ENCODE data around the gene OSBP2. TPM values are rescaled to one million over a fixed set of nuclear protein-coding genes. Genes with fewer than 3 reads are reported as not detected.

Gene OSBP2
- total and polyA plus RNA-seq, 10 of the 15 experiments (the other 5 are each of a cell fraction or from before 2014, with no cell fraction given), result 0.11 to 7.7 (median 3.6) TPM

DNA sequence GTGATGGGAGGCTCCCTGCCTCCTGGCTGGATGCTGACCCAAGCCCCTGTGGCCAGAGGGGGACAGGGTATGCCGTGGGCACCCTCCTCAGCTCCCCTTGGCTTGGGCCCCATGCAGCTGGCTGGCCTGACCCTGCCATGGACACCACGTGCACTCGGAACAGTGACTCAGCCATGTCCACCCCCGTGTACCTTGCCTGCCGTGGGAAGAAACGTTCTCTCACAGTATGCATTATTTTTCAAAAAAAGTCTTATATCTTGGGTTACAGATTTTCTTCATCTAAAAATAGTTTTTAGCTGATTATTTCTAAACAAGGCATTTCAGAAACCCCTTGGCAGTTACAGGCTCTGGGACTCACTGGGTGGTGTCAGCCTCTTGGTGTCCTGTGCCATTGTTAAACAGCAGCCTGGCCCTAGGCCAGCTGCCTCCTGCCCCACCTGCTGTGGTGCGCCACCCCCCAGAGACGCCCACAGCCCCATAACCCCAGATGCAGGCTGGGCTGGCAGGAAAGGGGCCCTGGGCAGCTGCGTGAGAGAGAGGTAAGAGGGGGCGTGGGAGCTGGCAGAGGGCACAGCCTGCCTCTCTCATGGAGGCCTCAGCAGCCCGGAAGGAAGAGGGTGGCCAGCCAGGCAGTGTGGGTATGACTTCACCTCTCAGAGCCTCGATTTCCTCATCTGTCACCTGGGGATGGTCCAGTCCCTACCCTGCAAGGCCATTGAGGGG, 174.2 kb downstream of the OSBP2 start (continued):
- TF ChIP-seq, protein P1, sequence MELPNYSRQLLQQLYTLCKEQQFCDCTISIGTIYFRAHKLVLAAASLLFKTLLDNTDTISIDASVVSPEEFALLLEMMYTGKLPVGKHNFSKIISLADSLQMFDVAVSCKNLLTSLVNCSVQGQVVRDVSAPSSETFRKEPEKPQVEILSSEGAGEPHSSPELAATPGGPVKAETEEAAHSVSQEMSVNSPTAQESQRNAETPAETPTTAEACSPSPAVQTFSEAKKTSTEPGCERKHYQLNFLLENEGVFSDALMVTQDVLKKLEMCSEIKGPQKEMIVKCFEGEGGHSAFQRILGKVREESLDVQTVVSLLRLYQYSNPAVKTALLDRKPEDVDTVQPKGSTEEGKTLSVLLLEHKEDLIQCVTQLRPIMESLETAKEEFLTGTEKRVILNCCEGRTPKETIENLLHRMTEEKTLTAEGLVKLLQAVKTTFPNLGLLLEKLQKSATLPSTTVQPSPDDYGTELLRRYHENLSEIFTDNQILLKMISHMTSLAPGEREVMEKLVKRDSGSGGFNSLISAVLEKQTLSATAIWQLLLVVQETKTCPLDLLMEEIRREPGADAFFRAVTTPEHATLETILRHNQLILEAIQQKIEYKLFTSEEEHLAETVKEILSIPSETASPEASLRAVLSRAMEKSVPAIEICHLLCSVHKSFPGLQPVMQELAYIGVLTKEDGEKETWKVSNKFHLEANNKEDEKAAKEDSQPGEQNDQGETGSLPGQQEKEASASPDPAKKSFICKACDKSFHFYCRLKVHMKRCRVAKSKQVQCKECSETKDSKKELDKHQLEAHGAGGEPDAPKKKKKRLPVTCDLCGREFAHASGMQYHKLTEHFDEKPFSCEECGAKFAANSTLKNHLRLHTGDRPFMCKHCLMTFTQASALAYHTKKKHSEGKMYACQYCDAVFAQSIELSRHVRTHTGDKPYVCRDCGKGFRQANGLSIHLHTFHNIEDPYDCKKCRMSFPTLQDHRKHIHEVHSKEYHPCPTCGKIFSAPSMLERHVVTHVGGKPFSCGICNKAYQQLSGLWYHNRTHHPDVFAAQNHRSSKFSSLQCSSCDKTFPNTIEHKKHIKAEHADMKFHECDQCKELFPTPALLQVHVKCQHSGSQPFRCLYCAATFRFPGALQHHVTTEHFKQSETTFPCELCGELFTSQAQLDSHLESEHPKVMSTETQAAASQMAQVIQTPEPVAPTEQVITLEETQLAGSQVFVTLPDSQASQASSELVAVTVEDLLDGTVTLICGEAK (IDR thresholded peaks at IDR 0.05; ENCODE audit: borderline replicate concordance), result no peak
- no peak for TF ChIP-seq NFYA (IDR thresholded peaks at IDR 0.05; ENCODE audit: borderline replicate concordance, low read depth, low read length)

GRCh38 chr22:30869667-30870395, 175.2 kb downstream of the OSBP2 start:
- no peak overlapping the region for H3K4me3 ChIP-seq
- SMC1A ChIA-PET (ENCODE audit: uncharacterized antibody, unreplicated experiment), result no interaction called here
- WGBS (ENCODE audit: insufficient coverage, insufficient replicate concordance, low lambda C conversion rate, missing lambda C conversion rate), result 56% methylated on average over 15 of the region's 15 CpGs
- no peak overlapping the region for H2AFZ ChIP-seq (ENCODE audit: control insufficient read depth, low read depth, low read length)
- FAIRE-seq (no peak), DNase-seq (ENCODE audit: low read depth, low spot score) (no peak), ATAC-seq (no peak)
- H3K4me1 ChIP-seq (ENCODE audit: control insufficient read depth, insufficient read depth, low read length), result no peaks in the 10 kb centered on the region
- no peaks in the 10 kb centered on the region for H4K20me1 ChIP-seq (ENCODE audit: control insufficient read depth, insufficient read depth)
- no peaks in the 10 kb centered on the region for H3K27me3 ChIP-seq (replicated peaks in 1 of 2; ENCODE audit: control insufficient read depth in 2 of 2, insufficient read depth in 2 of 2, low read length in 1 of 2)
- H3K9me3 ChIP-seq (replicated peaks; ENCODE audit: control insufficient read depth, insufficient read depth, low read length), result no peaks in the 10 kb centered on the region
- in situ Hi-C loops (cut with MboI), result no loop called here
- no TSS peak for BruUV-seq (replicated peaks)
- CTCF ChIA-PET, result interaction anchor here (1.2 kb wide), 1 partner anchor 50 kb away, joined by 3 read pairs; no protein-coding TSS in a partner anchor
- intact Hi-C loops (cut with micrococcal nuclease; ENCODE audit: unreplicated experiment), result no loop called here
- POLR2A ChIA-PET, result no interaction called here
- no peak for TF ChIP-seq EED (IDR thresholded peaks at IDR 0.05; ENCODE audit: low read depth)
- H3K4me2 ChIP-seq (ENCODE audit: control insufficient read depth, insufficient read depth), result no peak overlapping the region
- no peaks in the 10 kb centered on the region for H3K79me2 ChIP-seq (ENCODE audit: control insufficient read depth, insufficient read depth, low read length)
- H3K36me3 ChIP-seq (ENCODE audit: control insufficient read depth in 2 of 2, insufficient read depth in 2 of 2, low read length in 1 of 2), result no peaks in the 10 kb centered on the region
- H3K27ac ChIP-seq (ENCODE audit: control insufficient read depth, insufficient read depth), result no peak overlapping the region
- RAD21 ChIA-PET (ENCODE audit: unreplicated experiment), result no interaction called here
- no peak overlapping the region for H3K9ac ChIP-seq (ENCODE audit: control insufficient read depth, insufficient read depth, low read length)
